T-helper 2 cell (primary cell): ENCODE measurements around the gene TCEANC.
A peak's percentile ranks its signal among the peaks of the same experiment; 100 is the strongest.
"Not testable (repeated sequence)": the region's sequence is repeated elsewhere in the genome, so short reads cannot be mapped to it uniquely, and the experiment has no call there.

Experiments used
- DNase-seq, 5 experiments: peaks; one replicate each; pipeline versions ENCODE4 v3.0.0 to v3.0.0-alpha.2; 2012 to 2022
- total RNA-seq, 2 donors: gene quantifications; one replicate each; lab custom pipeline; 2026; lab: John Stamatoyannopoulos, UW

Gene TCEANC
- 8.7 to 11.2 reads per million in 2 donors for total RNA-seq

GRCh38 chrX:13652850-13653693 is at the start of gene TCEANC:
TSS of gene TCEANC (plus strand) at chrX:13653141. CDS start at chrX:13662509, 9,368 bp downstream.
- DNase-seq = peak; percentile 79 to 97 (median 89)

- DNase-seq = no peak
Observed at GRCh38 chrX:13605611-13606010, 47.3 kb upstream of the TCEANC start.

GRCh38 chrX:13607331-13607995 is 45.5 kb upstream of the TCEANC start:
- DNase-seq = no peak

GRCh38 chrX:13607996-13608365 is 45.0 kb upstream of the TCEANC start:
- DNase-seq = no peak

GRCh38 chrX:13614154-13614553 is 38.8 kb upstream of the TCEANC start:
- no peak for DNase-seq

GRCh38 chrX:13620207-13620606 is 32.7 kb upstream of the TCEANC start:
- no peak for DNase-seq

GRCh38 chrX:13622401-13622964 is 30.5 kb upstream of the TCEANC start:
- DNase-seq = no peak

- no peak for DNase-seq
Observed at GRCh38 chrX:13627306-13627705, 25.6 kb upstream of the TCEANC start.

GRCh38 chrX:13637224-13637623 is 15.7 kb upstream of the TCEANC start:
- DNase-seq = not testable (repeated sequence)

- DNase-seq = no peak
Observed at GRCh38 chrX:13638021-13638420, 14.9 kb upstream of the TCEANC start.

- DNase-seq = no peak
Observed at GRCh38 chrX:13638826-13639225, 14.1 kb upstream of the TCEANC start.

- DNase-seq = not testable (repeated sequence)
Observed at GRCh38 chrX:13641684-13642083, 11.3 kb upstream of the TCEANC start.

- no peak for DNase-seq
Observed at GRCh38 chrX:13645464-13646153, 7.3 kb upstream of the TCEANC start.

- peak in 1 of 5 experiments; percentile 37 for DNase-seq
Observed at GRCh38 chrX:13646154-13646549, 6.8 kb upstream of the TCEANC start.

- DNase-seq = peak in 4 of 5 experiments; percentile 36 to 79 (median 48)
Observed at GRCh38 chrX:13647709-13648212, 5.2 kb upstream of the TCEANC start.

- DNase-seq = not testable (repeated sequence)
Observed at GRCh38 chrX:13648336-13648735, 4.6 kb upstream of the TCEANC start.

- DNase-seq = no peak
Observed at GRCh38 chrX:13649838-13650237, 3.1 kb upstream of the TCEANC start.

GRCh38 chrX:13650318-13650717 is 2.6 kb upstream of the TCEANC start:
- DNase-seq = no peak

GRCh38 chrX:13651150-13651549 is 1.8 kb upstream of the TCEANC start:
- DNase-seq = no peak

GRCh38 chrX:13652287-13652793 is 601 bp upstream of the TCEANC start:
- no peak for DNase-seq

- DNase-seq = no peak
Observed at GRCh38 chrX:13654116-13654515, 1.2 kb downstream of the TCEANC start.

GRCh38 chrX:13655674-13656073 is 2.7 kb downstream of the TCEANC start:
- DNase-seq = no peak

- peak in 2 of 5 experiments; percentile 30 to 46 for DNase-seq
Observed at GRCh38 chrX:13658602-13659001, 5.7 kb downstream of the TCEANC start.
